ENCODE results near the gene ANO7. TPM values are rescaled to one million over a fixed set of nuclear protein-coding genes. Genes with fewer than 3 reads are reported as not detected.

Gene ANO7
- total RNA-seq, 4 donors from 2014 or later = 1.1 to 1.4 (median 1.2) TPM

GRCh38 chr2:241213041-241213440 is 24.6 kb downstream of the ANO7 start:
- H3K9me3 ChIP-seq = no peaks in the 10 kb centered on the region
- DNase-seq (ENCODE audit: low spot score in 2 of 2) = no peak

GRCh38 chr2:241213567-241213966 is 25.1 kb downstream of the ANO7 start:
- DNase-seq (ENCODE audit: low spot score in 2 of 2) = no peak
- Histone ChIP-seq H3K4me3 (no peak overlapping the region), H3K27me3 (no peaks in the 10 kb centered on the region), H3K9me3 (no peaks in the 10 kb centered on the region), H3K36me3 (no peaks in the 10 kb centered on the region), H3K4me1 (peaks cover 8% of the 10 kb centered on the region), H3K27ac (no peak overlapping the region)
- 58% methylated on average over 7 of the region's 7 CpGs for WGBS
- no peak for TF ChIP-seq POLR2A (IDR thresholded peaks at IDR 0.05)
- no peak for TF ChIP-seq POLR2AphosphoS5 (IDR thresholded peaks at IDR 0.05)
- no peak for TF ChIP-seq EP300 (IDR thresholded peaks at IDR 0.05)
- TF ChIP-seq, protein P1, sequence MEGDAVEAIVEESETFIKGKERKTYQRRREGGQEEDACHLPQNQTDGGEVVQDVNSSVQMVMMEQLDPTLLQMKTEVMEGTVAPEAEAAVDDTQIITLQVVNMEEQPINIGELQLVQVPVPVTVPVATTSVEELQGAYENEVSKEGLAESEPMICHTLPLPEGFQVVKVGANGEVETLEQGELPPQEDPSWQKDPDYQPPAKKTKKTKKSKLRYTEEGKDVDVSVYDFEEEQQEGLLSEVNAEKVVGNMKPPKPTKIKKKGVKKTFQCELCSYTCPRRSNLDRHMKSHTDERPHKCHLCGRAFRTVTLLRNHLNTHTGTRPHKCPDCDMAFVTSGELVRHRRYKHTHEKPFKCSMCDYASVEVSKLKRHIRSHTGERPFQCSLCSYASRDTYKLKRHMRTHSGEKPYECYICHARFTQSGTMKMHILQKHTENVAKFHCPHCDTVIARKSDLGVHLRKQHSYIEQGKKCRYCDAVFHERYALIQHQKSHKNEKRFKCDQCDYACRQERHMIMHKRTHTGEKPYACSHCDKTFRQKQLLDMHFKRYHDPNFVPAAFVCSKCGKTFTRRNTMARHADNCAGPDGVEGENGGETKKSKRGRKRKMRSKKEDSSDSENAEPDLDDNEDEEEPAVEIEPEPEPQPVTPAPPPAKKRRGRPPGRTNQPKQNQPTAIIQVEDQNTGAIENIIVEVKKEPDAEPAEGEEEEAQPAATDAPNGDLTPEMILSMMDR (IDR thresholded peaks at IDR 0.05) = no peak

More at GRCh38 chr2:241213041-241213440, 24.6 kb downstream of the ANO7 start:
- Histone ChIP-seq H3K4me1 (peaks cover 3% of the 10 kb centered on the region), H3K4me3 (no peak overlapping the region), H3K36me3 (no peaks in the 10 kb centered on the region), H3K27ac (no peak overlapping the region), H3K27me3 (no peaks in the 10 kb centered on the region)
- 68% methylated on average over 7 of the region's 13 CpGs for WGBS
- TF ChIP-seq, protein P1 (IDR thresholded peaks at IDR 0.05) = no peak
- no peak for TF ChIP-seq POLR2A (IDR thresholded peaks at IDR 0.05)
- no peak for TF ChIP-seq POLR2AphosphoS5 (IDR thresholded peaks at IDR 0.05)
- TF ChIP-seq EP300 (IDR thresholded peaks at IDR 0.05) = no peak

DNA sequence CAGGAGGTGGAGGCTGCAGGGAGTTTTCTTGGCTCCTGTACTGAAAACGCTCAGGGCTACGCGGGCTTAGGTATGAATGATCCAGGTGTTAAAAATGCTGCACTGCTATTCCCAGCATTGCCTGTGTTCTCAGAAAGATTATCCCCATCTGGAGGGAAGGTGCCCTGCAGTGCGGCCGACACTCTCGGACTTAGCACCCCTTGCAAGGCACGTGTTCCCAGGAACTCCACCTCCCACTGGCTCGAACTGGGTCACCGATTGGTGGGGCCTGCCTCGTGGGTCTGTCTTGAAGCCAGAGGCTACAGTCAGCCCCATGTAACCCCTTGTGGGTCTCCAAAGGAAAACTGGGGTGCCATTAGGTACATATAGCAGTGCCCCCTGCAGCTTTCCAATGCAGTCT is 25.7 kb downstream of the ANO7 start:
- WGBS = 17% methylated on average over 3 of the region's 10 CpGs
- no peak overlapping the region for H3K27ac ChIP-seq

DNA sequence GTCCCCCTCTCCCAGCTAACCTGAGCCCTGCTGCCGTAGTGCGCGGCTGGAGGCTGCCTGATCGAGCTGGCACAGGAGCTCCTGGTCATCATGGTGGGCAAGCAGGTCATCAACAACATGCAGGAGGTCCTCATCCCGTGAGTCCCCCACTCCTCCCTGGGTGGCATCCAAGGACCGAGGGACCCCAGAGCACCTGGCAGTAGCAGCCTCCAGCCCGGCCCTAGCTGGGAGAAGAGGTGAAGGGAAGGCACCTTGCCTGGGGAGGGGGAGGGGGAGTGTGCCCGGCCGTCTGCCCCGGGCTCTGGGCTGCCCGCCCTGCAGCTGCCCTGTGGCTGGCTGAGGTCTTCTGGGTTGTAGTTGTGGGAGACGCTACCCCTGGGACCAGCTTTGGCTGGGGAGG is 26.3 kb downstream of the ANO7 start:
- no peaks in the 10 kb centered on the region for H3K27me3 ChIP-seq
- no peak overlapping the region for H3K27ac ChIP-seq
- H3K4me3 ChIP-seq = no peak overlapping the region
- no peaks in the 10 kb centered on the region for H3K36me3 ChIP-seq
- TF ChIP-seq, protein P1 (IDR thresholded peaks at IDR 0.05) = no peak
- TF ChIP-seq POLR2A (IDR thresholded peaks at IDR 0.05) (no peak), EP300 (IDR thresholded peaks at IDR 0.05) (no peak), POLR2AphosphoS5 (IDR thresholded peaks at IDR 0.05) (no peak)
- H3K9me3 ChIP-seq = no peaks in the 10 kb centered on the region
- WGBS = 75% methylated on average over 7 of the region's 12 CpGs
- H3K4me1 ChIP-seq = peaks cover 16% of the 10 kb centered on the region
- no peak for DNase-seq (ENCODE audit: low spot score in 2 of 2)

More for the DNA sequence above, 25.7 kb downstream of the ANO7 start:
- TF ChIP-seq EP300 (IDR thresholded peaks at IDR 0.05) = no peak
- TF ChIP-seq, protein P1 (IDR thresholded peaks at IDR 0.05) = no peak
- TF ChIP-seq POLR2AphosphoS5 (IDR thresholded peaks at IDR 0.05) = no peak
- no peak for TF ChIP-seq POLR2A (IDR thresholded peaks at IDR 0.05)
- Histone ChIP-seq H3K4me1 (peaks cover 15% of the 10 kb centered on the region), H3K36me3 (no peaks in the 10 kb centered on the region), H3K4me3 (no peak overlapping the region), H3K9me3 (no peaks in the 10 kb centered on the region), H3K27me3 (no peaks in the 10 kb centered on the region)
- no peak for DNase-seq (ENCODE audit: low spot score in 2 of 2)

- no peak for TF ChIP-seq EP300 (IDR thresholded peaks at IDR 0.05)
- TF ChIP-seq POLR2A (IDR thresholded peaks at IDR 0.05) = no peak
- no peaks in the 10 kb centered on the region for H3K27me3 ChIP-seq
- DNase-seq (ENCODE audit: low spot score in 2 of 2) = no peak
- no CpG with 5 or more reads among the region's 9 CpGs for WGBS
- peaks cover 16% of the 10 kb centered on the region for H3K4me1 ChIP-seq
- H3K27ac ChIP-seq = no peak overlapping the region
- H3K9me3 ChIP-seq = no peaks in the 10 kb centered on the region
- H3K36me3 ChIP-seq = no peaks in the 10 kb centered on the region
- H3K4me3 ChIP-seq = no peak overlapping the region
These were observed 26.9 kb downstream of the ANO7 start for GRCh38 chr2:241215421-241215820.

GRCh38 chr2:241216211-241216761 is 27.8 kb downstream of the ANO7 start:
- Histone ChIP-seq H3K27me3 (no peaks in the 10 kb centered on the region), H3K4me3 (no peak overlapping the region), H3K4me1 (peaks cover 16% of the 10 kb centered on the region), H3K27ac (no peak overlapping the region), H3K9me3 (no peaks in the 10 kb centered on the region), H3K36me3 (no peaks in the 10 kb centered on the region)
- TF ChIP-seq POLR2A (IDR thresholded peaks at IDR 0.05) = no peak
- TF ChIP-seq, protein P1 (IDR thresholded peaks at IDR 0.05) = no peak
- no peak for TF ChIP-seq POLR2AphosphoS5 (IDR thresholded peaks at IDR 0.05)
- no peak for TF ChIP-seq EP300 (IDR thresholded peaks at IDR 0.05)
- 50% methylated on average over 13 of the region's 14 CpGs for whole genome bisulfite sequencing
- DNase-seq (ENCODE audit: low spot score in 2 of 2) = no peak

Data from suprapubic skin (tissue), 4 donors.